Stimulated activated CD8-positive, alpha-beta memory T cell treated with anti-CD3 and anti-CD28 coated beads, Interleukin-12 subunit alpha, Interleukin-12 subunit beta, amount 100 ng/mL, for 24 hours (primary cell): ENCODE results near the gene SCAP.
"Not testable (repeated sequence)": the region's sequence is repeated elsewhere in the genome, so short reads cannot be mapped to it uniquely, and the experiment has no call there.

Experiments
- DNase-seq: peaks from one replicate; pipeline ENCODE4 v3.0.0-alpha.2; 2020; ENCODE audit errors: extremely low read depth

Gene SCAP

DNA sequence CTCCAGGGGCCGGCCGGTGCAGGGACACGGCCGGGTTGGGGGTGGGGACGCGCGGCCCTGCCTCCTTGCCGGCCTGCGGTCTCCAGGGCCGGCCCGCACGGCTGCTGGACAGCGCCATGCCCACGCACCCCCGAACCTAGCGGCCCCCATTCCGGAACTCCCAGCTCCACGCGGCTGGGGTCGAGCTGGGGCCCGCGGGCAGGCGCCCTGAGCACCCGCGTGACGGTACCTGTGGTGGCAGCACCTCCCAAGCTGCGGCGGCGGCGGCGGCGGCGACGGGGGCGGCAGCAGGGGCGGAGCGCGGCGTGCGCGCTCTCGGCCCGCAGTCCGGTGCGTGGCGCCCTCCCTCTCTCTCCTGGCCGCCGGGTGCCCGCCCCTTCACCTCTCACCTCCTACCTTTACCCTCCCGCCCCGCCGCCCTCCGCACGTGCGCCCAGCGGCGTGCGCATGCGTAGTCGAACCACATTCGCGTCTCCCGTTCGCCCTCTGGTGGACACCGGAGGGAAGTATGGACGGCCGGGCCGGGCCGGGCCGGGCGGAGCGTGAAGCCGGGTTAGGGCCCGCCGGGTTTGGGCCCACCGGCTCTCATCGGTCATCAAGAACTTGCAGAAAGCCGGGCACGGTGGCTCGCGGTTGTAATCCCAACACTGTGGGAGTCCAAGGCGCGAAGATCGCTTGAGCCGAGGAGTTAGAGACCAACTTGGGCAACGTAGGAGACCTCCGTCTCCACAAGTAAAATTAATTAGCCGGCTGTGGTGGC, at the start of gene SCAP:
Gene SCAP, minus strand, starts transcription at position 372 of the 760 bp plus-strand sequence. CDS start 32,948 bp downstream, outside the sequence.
- DNase-seq = peak; percentile 88

- no peak for DNase-seq
Measured at GRCh38 chr3:47523310-47524073, 47.8 kb upstream of the SCAP start.

- peak; percentile 42 for DNase-seq
Measured at GRCh38 chr3:47522082-47522987, 46.6 kb upstream of the SCAP start.

GRCh38 chr3:47520756-47521155, 45.0 kb upstream of the SCAP start:
- no peak for DNase-seq

GRCh38 chr3:47517937-47518336, 42.2 kb upstream of the SCAP start:
- DNase-seq = no peak

DNA sequence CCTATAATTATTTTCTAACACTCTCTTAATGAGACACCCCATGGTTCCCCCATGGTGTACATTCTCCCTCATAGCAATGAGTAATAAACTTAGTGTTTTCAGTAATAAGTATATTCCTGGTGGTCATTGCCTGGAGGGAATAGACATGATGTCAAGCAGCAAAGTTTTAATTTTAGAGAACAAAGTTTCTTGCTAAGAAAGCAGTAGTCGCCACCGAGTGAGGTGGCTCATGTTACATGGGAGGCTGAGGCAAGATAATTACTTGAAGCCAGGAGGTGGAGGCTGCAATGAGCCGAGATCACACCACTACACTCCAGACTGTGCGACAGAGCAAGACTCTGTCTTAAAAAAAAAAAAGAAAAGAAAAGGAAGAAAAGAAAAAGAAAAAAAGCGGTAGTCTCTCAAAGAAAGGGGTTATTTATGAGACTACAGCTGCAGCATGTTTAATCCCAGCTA, 40.2 kb upstream of the SCAP start:
- no peak for DNase-seq

DNA sequence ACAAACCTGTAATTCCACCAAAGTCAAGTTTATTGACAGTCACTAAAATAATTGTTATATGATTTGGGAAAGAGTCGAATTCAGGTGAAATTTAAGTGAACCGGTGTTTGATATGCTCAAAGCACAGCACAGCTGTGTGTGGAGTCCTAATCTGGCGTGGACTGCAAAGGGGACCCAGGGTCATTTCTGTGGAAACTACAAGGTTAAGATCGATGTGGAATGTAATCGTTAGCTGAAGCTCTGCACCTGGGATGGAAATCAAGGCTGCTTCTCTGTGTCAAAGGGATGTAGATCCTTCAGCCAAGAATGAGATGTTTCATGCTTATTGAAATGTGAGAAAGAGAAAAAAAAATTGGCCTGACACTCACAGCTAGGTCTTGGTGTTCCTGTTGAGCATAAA, 39.4 kb upstream of the SCAP start:
- no peak for DNase-seq

GRCh38 chr3:47513125-47513929, 37.6 kb upstream of the SCAP start, which contains the start of gene ELP6:
Gene ELP6, minus strand, starts transcription at chr3:47513712. Its CDS starts 122 bp downstream, at chr3:47513590.
- DNase-seq = peak; percentile 94

- no peak for DNase-seq
Measured at GRCh38 chr3:47512416-47513124, 36.8 kb upstream of the SCAP start.

- DNase-seq = not testable (repeated sequence)
Measured at GRCh38 chr3:47505267-47505666, 29.5 kb upstream of the SCAP start.

DNA sequence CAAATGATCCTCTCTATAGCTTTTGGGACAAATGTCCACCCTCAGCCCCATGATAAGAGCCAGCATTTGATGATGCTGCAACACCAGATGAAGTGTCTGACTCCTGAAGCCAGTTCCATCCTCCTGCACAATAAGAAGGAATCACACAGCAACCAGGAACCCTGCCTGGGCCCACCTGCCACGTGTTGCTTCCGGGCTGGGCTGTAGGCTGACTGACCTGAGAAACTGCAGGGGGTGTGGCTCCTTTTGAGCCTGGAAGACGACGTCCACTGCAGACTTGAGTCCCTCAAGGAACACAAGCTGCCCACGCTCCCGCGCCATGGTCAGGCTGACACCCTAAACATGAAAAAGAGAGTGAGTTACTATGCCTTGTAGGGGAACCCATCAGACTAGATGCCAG, 28.4 kb upstream of the SCAP start:
- DNase-seq = no peak

DNA sequence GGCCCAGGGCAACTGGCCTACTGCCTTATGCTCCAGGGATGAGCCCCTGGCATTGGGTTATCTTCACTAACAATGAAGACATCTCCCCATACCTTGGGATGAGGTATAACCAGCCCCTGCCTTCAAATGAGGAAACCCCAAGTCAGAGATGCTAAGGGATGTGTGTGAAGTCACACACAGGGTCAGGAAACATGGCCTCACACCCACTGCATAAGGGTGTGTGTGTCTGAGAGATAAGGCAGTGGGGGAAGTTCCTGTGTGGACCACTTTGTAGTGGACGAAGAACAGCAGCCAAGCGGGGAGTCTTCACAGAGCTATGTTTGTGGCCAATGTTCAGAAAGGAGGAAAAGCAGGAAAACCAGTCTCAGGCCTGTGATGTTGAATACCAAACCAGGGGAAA, 27.3 kb upstream of the SCAP start:
- DNase-seq = no peak

GRCh38 chr3:47496892-47497291, 21.2 kb upstream of the SCAP start:
- no peak for DNase-seq

GRCh38 chr3:47495886-47496285, 20.1 kb upstream of the SCAP start:
- DNase-seq = no peak

DNA sequence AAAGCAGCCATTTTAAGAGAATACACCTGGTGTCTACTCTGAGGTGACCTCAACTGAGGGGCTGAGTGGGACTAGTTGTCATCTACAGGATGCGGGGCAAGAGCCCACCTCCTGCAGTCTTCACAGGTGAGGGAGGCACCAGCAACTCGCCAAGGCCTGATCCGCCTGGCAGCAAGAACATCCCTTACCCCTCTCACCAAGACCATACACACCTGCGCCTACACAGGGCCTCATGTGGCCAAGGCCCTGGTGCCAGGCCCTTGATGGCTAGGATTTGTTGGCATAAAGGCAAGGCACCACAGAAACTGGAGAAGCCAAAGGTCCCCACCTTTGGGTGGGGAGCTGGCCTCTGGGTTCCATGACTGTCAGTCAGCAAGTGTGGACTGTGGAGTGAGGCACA, 19.4 kb upstream of the SCAP start:
- no peak for DNase-seq

DNA sequence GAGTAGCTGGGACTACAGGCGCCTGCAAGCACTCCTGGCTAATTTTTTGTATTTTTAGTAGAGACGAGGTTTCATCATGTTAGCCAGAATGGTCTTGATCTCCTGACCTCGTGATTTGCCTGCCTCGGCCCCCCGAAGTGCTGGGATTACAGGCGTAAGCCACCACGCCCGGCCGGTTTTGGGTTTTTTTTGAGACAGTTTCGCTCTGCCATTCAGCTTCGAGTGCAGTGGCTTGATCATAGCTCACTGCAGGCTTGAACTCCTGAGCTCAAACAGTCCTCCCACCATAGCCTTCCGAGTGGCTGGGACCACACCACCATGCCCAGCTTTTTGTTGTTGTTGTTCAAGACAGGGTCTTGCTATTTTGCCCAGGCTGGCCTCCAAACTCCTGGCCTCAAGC, 16.0 kb upstream of the SCAP start:
- no peak for DNase-seq

DNA sequence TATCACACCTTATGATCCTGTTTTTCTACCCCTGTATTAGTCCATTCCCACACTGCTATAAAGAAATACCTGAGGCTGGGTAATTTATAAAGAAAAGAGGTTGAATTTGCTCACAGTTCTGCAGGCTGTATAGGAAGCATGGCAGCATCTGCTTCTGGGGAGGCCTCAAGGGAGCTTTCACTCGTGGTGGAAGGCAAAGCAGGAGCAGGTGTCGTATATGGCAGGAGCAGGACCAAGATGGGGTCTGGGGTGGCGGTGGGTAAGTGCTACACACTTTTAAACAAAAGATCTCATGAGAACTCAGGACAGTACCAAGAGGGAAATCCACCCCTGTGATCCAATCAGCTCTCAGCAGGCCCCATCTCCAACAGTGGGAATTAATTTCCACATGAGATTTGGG, 15.4 kb upstream of the SCAP start:
- DNase-seq = no peak

GRCh38 chr3:47487265-47487664, 11.5 kb upstream of the SCAP start:
- no peak for DNase-seq

DNA sequence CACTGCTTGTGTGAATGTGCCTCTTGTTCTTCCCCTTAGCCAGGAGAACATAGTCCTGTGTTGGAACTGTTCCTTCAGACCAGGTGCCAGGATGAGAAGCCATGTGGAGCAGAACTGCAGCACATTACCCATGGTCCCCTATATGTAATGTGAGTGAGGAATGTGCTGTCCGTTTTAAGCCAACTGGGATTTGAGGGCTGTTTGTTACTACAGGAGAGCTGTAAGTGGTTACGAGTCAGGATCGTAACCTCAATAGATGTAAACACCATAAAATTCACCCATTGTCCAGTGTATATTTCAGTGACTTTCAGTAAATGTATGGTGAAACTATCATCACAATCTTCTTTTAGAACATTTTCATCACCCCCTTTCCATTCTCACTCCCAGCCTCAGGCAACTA, 10.1 kb upstream of the SCAP start:
- no peak for DNase-seq

DNA sequence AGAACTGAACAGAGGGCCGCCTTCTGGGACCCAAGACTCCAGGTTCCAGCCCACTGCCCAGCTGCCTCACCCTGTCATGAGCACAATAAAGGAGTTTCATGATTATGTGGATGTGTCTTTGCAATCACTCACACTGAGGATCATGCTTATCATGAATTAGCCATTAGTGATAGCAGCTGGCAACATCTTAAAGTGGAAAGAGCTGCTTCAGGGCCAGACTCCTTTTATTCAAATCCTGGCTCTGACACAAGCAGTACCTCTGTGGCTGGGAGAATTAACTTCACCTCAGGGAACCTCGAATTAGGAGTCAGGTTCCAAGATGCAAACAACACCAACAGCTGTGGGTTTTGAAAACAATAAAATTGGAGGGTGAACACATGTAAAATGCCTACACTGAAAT, 6.6 kb upstream of the SCAP start:
- no peak for DNase-seq
